ENCODE results near the gene CCNK.

CCNK gene

GRCh38 chr14:99535908-99536778 lies 54.9 kb downstream of the CCNK start:
- DNase-seq (ENCODE audit: insufficient read length, low spot score), result no peak
- no peak for TF ChIP-seq POLR2A (IDR thresholded peaks at IDR 0.05; ENCODE audit: low read depth, low read length)
- FAIRE-seq, result no peak

GRCh38 chr14:99537399-99537798 lies 56.2 kb downstream of the CCNK start:
- no peak for TF ChIP-seq POLR2A (IDR thresholded peaks at IDR 0.05; ENCODE audit: low read depth, low read length)
- FAIRE-seq (peak; percentile 48), DNase-seq (ENCODE audit: insufficient read length, low spot score) (peak; percentile 86)

DNA sequence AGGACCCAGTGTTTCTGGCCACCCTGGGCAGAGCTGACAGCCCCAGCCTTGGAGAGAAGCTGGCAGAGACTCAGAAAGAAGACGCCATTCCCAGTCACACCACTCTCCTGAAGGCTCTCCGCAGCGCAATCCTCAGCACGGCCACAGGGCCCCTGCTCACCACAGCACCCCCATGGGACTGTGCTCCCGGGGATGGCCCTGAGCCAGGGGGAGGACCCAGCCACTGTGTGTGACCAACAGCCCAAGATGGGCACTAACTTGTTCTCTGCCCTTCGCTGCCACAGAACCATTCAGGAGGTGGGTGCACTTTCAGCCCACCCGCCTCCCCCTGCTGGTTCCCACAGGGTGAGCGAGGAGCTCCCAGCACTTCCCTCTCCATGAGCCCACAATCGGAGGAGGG lies 57.1 kb downstream of the CCNK start:
- TF ChIP-seq POLR2A (IDR thresholded peaks at IDR 0.05; ENCODE audit: low read depth, low read length), result no peak
- FAIRE-seq (no peak), DNase-seq (ENCODE audit: insufficient read length, low spot score) (no peak)

DNA sequence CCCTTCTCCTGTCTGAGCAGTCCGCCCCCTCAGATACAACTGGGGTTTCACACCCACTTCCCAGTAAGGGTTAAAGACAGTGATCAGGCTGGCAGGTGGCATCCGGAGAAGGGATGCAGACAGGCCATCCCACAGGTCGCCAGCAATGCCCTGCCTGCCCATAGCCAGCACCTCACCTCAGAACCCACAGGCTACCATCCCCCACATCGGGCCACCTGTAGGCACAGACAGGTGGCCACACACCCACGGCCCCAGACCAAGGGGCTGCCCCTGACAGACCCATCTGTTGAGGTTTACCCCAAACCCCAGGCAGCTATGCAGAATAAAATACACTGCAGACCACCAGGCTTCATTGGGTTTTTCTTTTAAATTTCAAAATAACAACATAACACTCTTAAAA lies 57.5 kb downstream of the CCNK start:
- no peak for FAIRE-seq
- TF ChIP-seq POLR2A (IDR thresholded peaks at IDR 0.05; ENCODE audit: low read depth, low read length), result no peak

DNA sequence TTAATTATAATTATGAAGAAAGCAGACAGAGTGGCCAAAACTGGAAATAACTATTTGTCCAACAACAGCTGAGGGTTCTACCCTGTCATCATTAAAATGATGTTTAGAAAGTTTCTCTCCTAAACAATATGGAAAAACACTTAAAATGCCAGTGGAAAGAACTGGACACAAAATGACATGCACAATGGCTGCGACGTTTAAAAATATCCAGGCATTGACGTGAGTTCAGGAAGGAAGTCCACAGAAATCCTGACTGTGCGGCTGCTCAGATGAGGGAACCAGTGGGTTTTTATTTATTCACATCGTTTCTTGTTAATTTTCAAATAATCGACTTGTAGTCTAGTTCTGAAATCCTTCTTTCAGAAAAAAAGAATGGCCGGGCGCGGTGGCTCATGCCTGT lies 58.3 kb downstream of the CCNK start:
- no peak for DNase-seq (ENCODE audit: insufficient read length, low spot score)
- FAIRE-seq, result no peak

More for the DNA sequence above, 57.5 kb downstream of the CCNK start:
- DNase-seq (ENCODE audit: insufficient read length, low spot score), result no peak

GRCh38 chr14:99540196-99541032 lies 59.2 kb downstream of the CCNK start:
- DNase-seq (ENCODE audit: insufficient read length, low spot score), result no peak
- no peak for TF ChIP-seq POLR2A (IDR thresholded peaks at IDR 0.05; ENCODE audit: low read depth, low read length)
- FAIRE-seq, result no peak

More for the DNA sequence above, 58.3 kb downstream of the CCNK start:
- no peak for TF ChIP-seq POLR2A (IDR thresholded peaks at IDR 0.05; ENCODE audit: low read depth, low read length)

- no peak for TF ChIP-seq POLR2A (IDR thresholded peaks at IDR 0.05; ENCODE audit: low read depth, low read length)
- FAIRE-seq (no peak), DNase-seq (ENCODE audit: insufficient read length, low spot score) (no peak)
Measured at GRCh38 chr14:99541211-99541610, 60.0 kb downstream of the CCNK start.

GRCh38 chr14:99541677-99542470 lies 60.7 kb downstream of the CCNK start:
- FAIRE-seq, result no peak
- no peak for DNase-seq (ENCODE audit: insufficient read length, low spot score)
- TF ChIP-seq POLR2A (IDR thresholded peaks at IDR 0.05; ENCODE audit: low read depth, low read length), result no peak

DNA sequence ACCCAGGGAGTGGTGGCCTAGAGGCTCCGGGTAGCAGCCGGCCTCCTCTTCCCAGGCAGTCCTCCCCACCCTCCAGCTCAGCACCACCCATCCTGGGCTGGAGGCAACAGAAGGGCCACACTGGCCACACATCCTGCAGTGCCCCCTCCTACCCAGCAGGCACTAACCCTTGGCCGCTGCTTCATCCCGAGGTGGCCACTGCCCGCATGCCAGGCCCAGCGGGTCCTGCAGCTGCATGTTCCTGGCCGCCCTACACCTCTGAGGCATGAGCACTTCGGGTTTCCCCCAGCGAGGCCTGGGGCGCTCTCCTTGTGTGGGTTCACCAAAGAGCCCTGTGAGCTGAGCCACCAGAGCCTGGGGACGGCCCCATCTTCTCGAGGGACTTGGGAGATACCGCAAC lies 61.4 kb downstream of the CCNK start:
- DNase-seq (ENCODE audit: insufficient read length, low spot score), result no peak
- TF ChIP-seq POLR2A (IDR thresholded peaks at IDR 0.05; ENCODE audit: low read depth, low read length), result no peak
- no peak for FAIRE-seq

DNA sequence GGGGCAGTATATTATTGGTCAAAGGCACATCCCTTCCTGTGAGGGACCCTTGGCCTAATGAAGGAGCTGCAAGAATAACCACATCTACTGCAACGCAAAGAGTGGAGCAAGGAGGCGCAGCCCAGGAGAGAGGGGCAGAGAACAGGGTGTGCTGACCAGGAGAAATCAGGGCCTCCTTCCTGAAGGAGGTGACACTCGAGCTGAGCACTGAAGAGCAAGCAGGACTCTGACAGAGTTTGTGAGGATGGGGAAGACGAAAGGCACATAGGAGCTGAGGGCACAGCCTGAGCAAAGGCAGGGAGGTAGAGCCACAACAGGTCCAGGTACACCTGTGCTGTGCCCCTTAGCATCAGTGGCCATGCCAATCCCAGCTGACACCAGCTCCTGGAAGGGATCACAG lies 62.2 kb downstream of the CCNK start:
- DNase-seq (ENCODE audit: insufficient read length, low spot score), result no peak
- TF ChIP-seq POLR2A (IDR thresholded peaks at IDR 0.05; ENCODE audit: low read depth, low read length), result no peak
- no peak for FAIRE-seq

DNA sequence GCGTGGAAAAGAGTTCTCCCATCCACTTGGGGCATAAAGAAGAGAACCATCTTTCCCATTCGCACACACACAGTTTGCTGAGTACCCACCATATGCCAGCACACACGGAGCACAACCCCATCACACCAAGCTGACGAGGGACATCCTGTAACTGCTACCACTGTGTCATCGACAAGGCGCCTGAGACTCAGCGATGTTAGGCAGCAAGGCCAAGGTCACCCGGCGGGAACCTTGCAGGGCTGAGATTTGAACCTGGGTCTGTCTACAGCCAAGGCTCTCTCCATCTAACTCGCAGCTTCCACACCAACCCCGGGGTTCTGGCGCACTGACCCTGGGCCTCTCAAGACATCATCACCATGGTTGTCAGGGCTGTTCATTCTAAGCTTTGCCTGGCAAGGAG lies 62.8 kb downstream of the CCNK start:
- FAIRE-seq (no peak), DNase-seq (ENCODE audit: insufficient read length, low spot score) (no peak)
- TF ChIP-seq POLR2A (IDR thresholded peaks at IDR 0.05; ENCODE audit: low read depth, low read length), result no peak

- FAIRE-seq (no peak), DNase-seq (ENCODE audit: insufficient read length, low spot score) (no peak)
- no peak for TF ChIP-seq POLR2A (IDR thresholded peaks at IDR 0.05; ENCODE audit: low read depth, low read length)
Measured at GRCh38 chr14:99544991-99545390, 63.8 kb downstream of the CCNK start.

GRCh38 chr14:99545586-99545985 lies 64.4 kb downstream of the CCNK start:
- no peak for TF ChIP-seq POLR2A (IDR thresholded peaks at IDR 0.05; ENCODE audit: low read depth, low read length)
- FAIRE-seq (no peak), DNase-seq (ENCODE audit: insufficient read length, low spot score) (no peak)
